H1 (cell line): ENCODE measurements around the gene SMC6. TPM values are rescaled to one million over a fixed set of nuclear protein-coding genes. Genes with fewer than 3 reads are reported as not detected.

Source experiments
- BACH1 ChIP-seq: IDR thresholded peaks from 2 replicates; pipeline ENCODE4 v1.6.1; 2012; ENCODE audit warnings: low read length, improper control_type of control experiment
- CHD2 ChIP-seq: IDR thresholded peaks from 2 replicates; pipeline ENCODE4 v1.6.1; 2012; ENCODE audit warnings: low read length, improper control_type of control experiment
- EGR1 ChIP-seq: IDR thresholded peaks from 2 replicates; pipeline ENCODE4 v1.6.1; 2011; ENCODE audit warnings: low read depth, low read length, borderline replicate concordance
- FOSL1 ChIP-seq: IDR thresholded peaks from 2 replicates; pipeline ENCODE4 v1.6.1; 2011; ENCODE audit warnings: mild to moderate bottlenecking, low read depth, low read length, moderate library complexity; ENCODE audit not compliant: insufficient read depth
- NRF1 ChIP-seq: IDR thresholded peaks from 2 replicates; pipeline ENCODE4 v1.6.1; 2011; ENCODE audit warnings: mild to moderate bottlenecking, low read depth, low read length, improper control_type of control experiment
- RFX5 ChIP-seq: IDR thresholded peaks from 2 replicates; pipeline ENCODE4 v1.6.1; 2011; ENCODE audit warnings: low read depth, low read length, improper control_type of control experiment, borderline replicate concordance
- SRF ChIP-seq: IDR thresholded peaks from 2 replicates; pipeline ENCODE4 v1.6.1; 2011; ENCODE audit warnings: mild to moderate bottlenecking, low read depth, low read length, moderate library complexity
- polyA plus RNA-seq, 7 experiments: library from polyadenylated mRNA; depleted of rRNA in 3 of 7; stranded (reverse) in 5 of 7; unstranded in 2 of 7; fragments of >200 nt in 5 of 7; fragments of 200-250 nt in 2 of 7; gene quantifications; 1 replicate in 5 of 7; 2 replicates in 1 of 7; 4 replicates in 1 of 7; pipeline versions ENCODE4 v1.2.1 to v1.2.3, GENCODE V29; 2011 to 2013; ENCODE audit warnings: missing spikeins in 2 of 7, mixed read lengths in 2 of 7
- total RNA-seq: library from RNA; stranded (reverse); fragmentation: NEBNext Ultra II Directional; extraction: Animal tissue kit (Norgen Biotek cat#: 25700); gene quantifications from 2 replicates; pipeline ENCODE4 v1.2.1, GENCODE V29; 2021
- TF ChIP-seq, protein P1 (sequence below), 3 experiments: IDR thresholded peaks; 1 replicate in 2 of 3; 2 replicates in 1 of 3; pipeline versions ENCODE4 v1.5.1 to v1.6.1; 2011; ENCODE audit warnings: low read length in 3 of 3, mild to moderate bottlenecking in 3 of 3, inconsistent platforms in 2 of 3, low read depth in 1 of 3, moderate library complexity in 1 of 3; ENCODE audit not compliant: insufficient read depth in 1 of 3; ENCODE audit errors: control extremely low read depth in 1 of 3

SMC6 gene
- total and polyA plus RNA-seq, 2 of the 8 experiments (the other 6 are each of a cell fraction or from before 2014, with no cell fraction given): 9.7 to 49.5 TPM

DNA sequence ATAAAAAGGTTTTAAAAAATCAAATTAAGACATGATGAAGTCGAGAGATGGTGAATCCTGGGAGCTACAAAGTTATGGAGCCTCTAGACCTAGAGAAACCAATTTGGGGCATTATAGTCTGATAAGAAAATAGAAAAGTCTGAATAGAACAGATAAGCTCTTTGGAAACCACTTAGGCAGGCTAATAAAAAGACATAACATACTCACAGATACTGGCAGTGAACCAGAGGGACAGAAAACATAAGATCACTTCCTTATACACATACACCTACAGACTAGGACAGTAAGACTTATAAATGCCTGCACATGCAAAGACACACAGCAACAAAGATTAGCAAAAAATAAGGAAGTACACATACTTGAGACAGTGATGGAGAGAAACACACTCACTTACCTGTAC lies 20.0 kb downstream of the SMC6 start (continued):
- TF ChIP-seq SRF (no peak), BACH1 (no peak), FOSL1 (no peak), NRF1 (no peak), EGR1 (no peak), RFX5 (no peak), CHD2 (no peak)
- TF ChIP-seq, protein P1, sequence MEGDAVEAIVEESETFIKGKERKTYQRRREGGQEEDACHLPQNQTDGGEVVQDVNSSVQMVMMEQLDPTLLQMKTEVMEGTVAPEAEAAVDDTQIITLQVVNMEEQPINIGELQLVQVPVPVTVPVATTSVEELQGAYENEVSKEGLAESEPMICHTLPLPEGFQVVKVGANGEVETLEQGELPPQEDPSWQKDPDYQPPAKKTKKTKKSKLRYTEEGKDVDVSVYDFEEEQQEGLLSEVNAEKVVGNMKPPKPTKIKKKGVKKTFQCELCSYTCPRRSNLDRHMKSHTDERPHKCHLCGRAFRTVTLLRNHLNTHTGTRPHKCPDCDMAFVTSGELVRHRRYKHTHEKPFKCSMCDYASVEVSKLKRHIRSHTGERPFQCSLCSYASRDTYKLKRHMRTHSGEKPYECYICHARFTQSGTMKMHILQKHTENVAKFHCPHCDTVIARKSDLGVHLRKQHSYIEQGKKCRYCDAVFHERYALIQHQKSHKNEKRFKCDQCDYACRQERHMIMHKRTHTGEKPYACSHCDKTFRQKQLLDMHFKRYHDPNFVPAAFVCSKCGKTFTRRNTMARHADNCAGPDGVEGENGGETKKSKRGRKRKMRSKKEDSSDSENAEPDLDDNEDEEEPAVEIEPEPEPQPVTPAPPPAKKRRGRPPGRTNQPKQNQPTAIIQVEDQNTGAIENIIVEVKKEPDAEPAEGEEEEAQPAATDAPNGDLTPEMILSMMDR (IDR thresholded peaks at IDR 0.05; ENCODE audit: control extremely low read depth in 1 of 3, insufficient read depth in 1 of 3, low read depth in 1 of 3, low read length in 3 of 3): no peak
